H54 (cell line): Measurements from ENCODE around the gene WIPF3.
"Not testable (repeated sequence)": the region's sequence is repeated elsewhere in the genome, so short reads cannot be mapped to it uniquely, and the experiment has no call there.

Source experiments
- DNase-seq: peaks from one replicate; pipeline ENCODE4 v3.0.0; 2011; ENCODE audit warnings: low spot score, mixed read lengths; ENCODE audit not compliant: insufficient read length
- FAIRE-seq: peaks from 3 replicates; lab custom pipeline; 2011; peaks lifted over from hg19 to GRCh38; lab: Jason Lieb, UNC
- POLR2A ChIP-seq: IDR thresholded peaks from 2 replicates; pipeline ENCODE4 v1.6.1; 2011; ENCODE audit warnings: low read depth, mild to moderate bottlenecking, low read length

WIPF3 gene

GRCh38 chr7:29886827-29887226 is 80.5 kb downstream of the WIPF3 start:
- DNase-seq (no peak), FAIRE-seq (no peak)
- no peak for TF ChIP-seq POLR2A

GRCh38 chr7:29888006-29888405 is 81.7 kb downstream of the WIPF3 start:
- DNase-seq: no peak
- FAIRE-seq: no peak
- TF ChIP-seq POLR2A: no peak

GRCh38 chr7:29889288-29889687 is 83.0 kb downstream of the WIPF3 start:
- no peak for DNase-seq
- no peak for TF ChIP-seq POLR2A
- FAIRE-seq: no peak

GRCh38 chr7:29890251-29890650 is 83.9 kb downstream of the WIPF3 start:
- no peak for FAIRE-seq
- TF ChIP-seq POLR2A: no peak
- DNase-seq: no peak

- DNase-seq, FAIRE-seq: not testable (repeated sequence)
Observed at GRCh38 chr7:29890786-29891185, 84.5 kb downstream of the WIPF3 start.

GRCh38 chr7:29891766-29892165 is 85.5 kb downstream of the WIPF3 start:
- FAIRE-seq: no peak

GRCh38 chr7:29892231-29892630 is 85.9 kb downstream of the WIPF3 start:
- no peak for FAIRE-seq
- no peak for TF ChIP-seq POLR2A
- no peak for DNase-seq

More at GRCh38 chr7:29891766-29892165, 85.5 kb downstream of the WIPF3 start:
- no peak for TF ChIP-seq POLR2A
- no peak for DNase-seq

- FAIRE-seq (no peak), DNase-seq (no peak)
- TF ChIP-seq POLR2A: no peak
Observed at GRCh38 chr7:29893351-29893965, 87.2 kb downstream of the WIPF3 start.

GRCh38 chr7:29894256-29894655 is 87.9 kb downstream of the WIPF3 start:
- TF ChIP-seq POLR2A: no peak
- DNase-seq: no peak
- no peak for FAIRE-seq

GRCh38 chr7:29895559-29895958 is 89.3 kb downstream of the WIPF3 start:
- no peak for DNase-seq
- no peak for TF ChIP-seq POLR2A
- FAIRE-seq: no peak

GRCh38 chr7:29896685-29897411 is 90.5 kb downstream of the WIPF3 start:
- no peak for FAIRE-seq
- DNase-seq: no peak
- no peak for TF ChIP-seq POLR2A

- DNase-seq (no peak), FAIRE-seq (no peak)
- no peak for TF ChIP-seq POLR2A
Observed at GRCh38 chr7:29898301-29898700, 92.0 kb downstream of the WIPF3 start.

GRCh38 chr7:29900745-29901144 is 94.4 kb downstream of the WIPF3 start:
- no peak for DNase-seq
- FAIRE-seq: no peak
- TF ChIP-seq POLR2A: no peak

GRCh38 chr7:29906200-29907022 is 100.1 kb downstream of the WIPF3 start:
- DNase-seq (no peak), FAIRE-seq (no peak)
- no peak for TF ChIP-seq POLR2A
